ENCODE results near the gene PGM2. TPM values are rescaled to one million over a fixed set of nuclear protein-coding genes. Genes with fewer than 3 reads are reported as not detected.

The PGM2 gene
- total and polyA plus RNA-seq, 12 donors, result 5.9 to 16.4 (median 8.8) TPM

GRCh38 chr4:37793562-37793961 lies 32.9 kb upstream of the PGM2 start:
- peak in 1 of 2 donors; percentile 15 for DNase-seq

GRCh38 chr4:37794056-37794455 lies 32.4 kb upstream of the PGM2 start:
- ATAC-seq (peak in 1 of 8 donors; percentile 22), DNase-seq (no peak)
- no peak overlapping the region for H3K27ac ChIP-seq
- intact Hi-C loops (cut with DNase I), result loop anchor here in 7 of 10 donors (5.0 to 10.0 kb wide), 5 partner anchors 99 to 342 kb away; partner anchors contain the start of gene RELL1 (in 1 of the 7)
- TF ChIP-seq CTCF (IDR thresholded peaks at IDR 0.05), result no peak
- H3K36me3 ChIP-seq, result no peaks in the 10 kb centered on the region
- WGBS, 2 donors, result 69 to 71% methylated on average over 2 of the region's 2 CpGs
- peaks cover 0 to 7% (median 0%) of the 10 kb centered on the region in 9 donors for H3K4me1 ChIP-seq
- no peaks in the 10 kb centered on the region for H3K9me3 ChIP-seq
- no peak overlapping the region for H3K4me3 ChIP-seq
- no peaks in the 10 kb centered on the region for H3K27me3 ChIP-seq

More at GRCh38 chr4:37793562-37793961, 32.9 kb upstream of the PGM2 start:
- Histone ChIP-seq H3K4me1 (peaks cover 0 to 7% (median 0%) of the 10 kb centered on the region in 9 donors), H3K27me3 (peaks cover 0 to 3% (median 0%) of the 10 kb centered on the region in 7 donors), H3K27ac (no peak overlapping the region), H3K4me3 (no peak overlapping the region), H3K9me3 (no peaks in the 10 kb centered on the region), H3K36me3 (no peaks in the 10 kb centered on the region)
- intact Hi-C loops (cut with DNase I), result loop anchor here in 9 of 10 donors (1.0 to 10.0 kb wide), 7 partner anchors 99 to 341 kb away; partner anchors contain the start of gene RELL1 (in 1 of the 9)
- TF ChIP-seq CTCF (IDR thresholded peaks at IDR 0.05), result peak; percentile 56 to 81 (median 69)
- peak in 7 of 8 donors; percentile 65 to 88 (median 83) for ATAC-seq

- TF ChIP-seq CTCF (IDR thresholded peaks at IDR 0.05), result no peak
- intact Hi-C loops (cut with DNase I), result loop anchor here in 5 of 10 donors (10.0 kb wide), 2 partner anchors 101 to 341 kb away; a partner anchor contains a TSS
- WGBS, 2 donors, result 78 to 87% methylated on average over 3 of the region's 3 CpGs
- Histone ChIP-seq H3K36me3 (no peaks in the 10 kb centered on the region), H3K27me3 (no peaks in the 10 kb centered on the region), H3K9me3 (no peaks in the 10 kb centered on the region), H3K4me3 (no peak overlapping the region), H3K27ac (no peak overlapping the region), H3K4me1 (peaks cover 0 to 7% (median 0%) of the 10 kb centered on the region in 9 donors)
- ATAC-seq (no peak), DNase-seq (no peak)
These were observed 30.8 kb upstream of the PGM2 start for GRCh38 chr4:37795581-37796195.

- WGBS, 2 donors, result 93 to 94% methylated on average over 2 of the region's 2 CpGs
- DNase-seq (no peak), ATAC-seq (no peak)
- no peak for TF ChIP-seq CTCF (IDR thresholded peaks at IDR 0.05)
- Histone ChIP-seq H3K4me1 (peaks cover 0 to 7% (median 0%) of the 10 kb centered on the region in 9 donors), H3K27ac (no peak overlapping the region), H3K4me3 (no peak overlapping the region), H3K36me3 (no peaks in the 10 kb centered on the region), H3K27me3 (no peaks in the 10 kb centered on the region), H3K9me3 (no peaks in the 10 kb centered on the region)
- intact Hi-C loops (cut with DNase I), result loop anchor here in 5 of 10 donors (10.0 kb wide), 2 partner anchors 103 to 343 kb away; a partner anchor contains a TSS
These were observed 29.1 kb upstream of the PGM2 start for GRCh38 chr4:37797374-37797773.
